Caki2 (cell line): ENCODE data around the gene GNRH2. TPM values are rescaled to one million over a fixed set of nuclear protein-coding genes. Genes with fewer than 3 reads are reported as not detected.
"Not testable (repeated sequence)": the region's sequence is repeated elsewhere in the genome, so short reads cannot be mapped to it uniquely, and the experiment has no call there.

Experiments
- DNase-seq: peaks from one replicate; pipeline ENCODE4 v3.0.0-alpha.2; 2015; ENCODE audit warnings: low read depth
- in situ Hi-C: cut with HindIII; loops from 2 replicates; pipeline ENCODE4 v1.10.0; 2016; ENCODE audit warnings: low sequenced_read_pairs, low pct_unique_long_range_greater_than_20kb, mixed read lengths
- total RNA-seq: library from RNA; depleted of rRNA; stranded (reverse); fragments of >200 nt; shearing (Covaris generic); gene quantifications from 2 replicates; pipeline ENCODE4 v1.2.3, GENCODE V29; 2014; ENCODE audit warnings: low replicate concordance

GNRH2 gene
- total RNA-seq, 1 experiment from 2014 or later, result not detected

DNA sequence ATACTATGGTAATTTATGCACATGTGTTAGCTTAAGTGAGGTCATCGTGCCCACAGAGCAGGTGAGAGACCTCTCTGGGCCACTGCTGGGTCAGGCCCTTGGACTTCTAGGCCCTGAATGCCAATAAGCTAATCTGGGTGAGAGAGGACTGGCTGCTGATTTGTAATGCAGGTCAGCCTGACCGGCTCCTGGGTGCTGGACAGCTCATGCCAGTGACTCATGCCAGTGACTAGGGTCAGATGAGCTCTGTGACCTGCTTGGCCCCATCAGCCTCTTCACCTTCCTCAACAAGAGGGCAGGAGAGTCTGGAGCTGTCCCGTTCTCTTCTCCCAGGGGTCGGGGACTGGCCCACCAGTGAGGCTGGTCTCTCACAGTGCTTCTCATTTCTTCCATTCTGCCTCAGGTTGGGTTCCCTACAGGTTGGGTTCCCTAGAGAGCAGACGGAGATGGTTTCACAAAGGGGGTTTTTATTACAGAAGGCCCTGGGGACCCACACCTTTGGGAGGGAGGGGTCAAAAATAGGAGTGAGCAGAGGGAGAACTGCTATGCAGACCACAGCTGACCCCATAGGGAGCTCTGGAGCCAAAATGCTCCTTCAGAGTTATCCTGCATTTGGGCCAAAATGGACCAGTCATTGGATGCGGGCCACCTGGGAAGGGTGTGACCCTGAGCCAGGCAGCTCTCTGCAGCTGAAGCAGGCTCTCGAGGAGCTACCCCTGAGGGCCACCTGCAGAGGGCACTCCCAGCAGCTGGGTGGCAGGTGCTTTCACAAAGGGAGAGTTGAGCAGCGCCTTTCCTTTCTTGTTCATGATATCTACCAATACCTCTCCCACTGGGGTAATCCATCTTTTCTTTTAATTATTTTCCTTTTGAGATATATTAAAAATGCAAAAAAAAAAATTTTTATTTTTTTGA lies 25.8 kb downstream of the GNRH2 start:
- DNase-seq, result peak; percentile 70
- in situ Hi-C loops, result no loop called here

- in situ Hi-C loops, result no loop called here
Observed at GRCh38 chr20:3070725-3071124, 27.3 kb downstream of the GNRH2 start.

DNA sequence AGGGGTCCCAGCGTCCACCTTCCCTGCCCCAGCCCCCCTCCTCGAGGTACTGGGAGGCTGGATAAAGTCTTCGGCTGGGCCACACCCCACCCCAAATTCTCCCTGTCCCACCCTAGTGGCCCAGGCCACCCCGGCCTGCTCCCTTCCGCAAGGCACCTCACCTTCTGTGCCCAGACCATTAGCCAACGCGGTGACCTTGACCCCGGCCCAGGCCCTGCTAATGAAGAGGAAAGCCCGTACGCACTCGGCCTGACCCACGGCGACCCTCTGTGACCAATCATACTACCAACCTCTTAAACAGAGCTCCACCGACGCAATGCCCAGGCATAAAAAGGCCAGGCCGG lies 27.8 kb downstream of the GNRH2 start:
- no peak for DNase-seq
- in situ Hi-C loops, result no loop called here

More at GRCh38 chr20:3070725-3071124, 27.3 kb downstream of the GNRH2 start:
- DNase-seq, result no peak

GRCh38 chr20:3071610-3072529 lies 28.4 kb downstream of the GNRH2 start, which contains the start of gene OXT:
Gene OXT, plus strand, starts transcription at chr20:3071620. Its CDS starts 36 bp downstream, at chr20:3071656.
- DNase-seq, result no peak
- in situ Hi-C loops, result no loop called here

- no peak for DNase-seq
- in situ Hi-C loops, result no loop called here
Observed at GRCh38 chr20:3072530-3073250, 29.3 kb downstream of the GNRH2 start.

DNA sequence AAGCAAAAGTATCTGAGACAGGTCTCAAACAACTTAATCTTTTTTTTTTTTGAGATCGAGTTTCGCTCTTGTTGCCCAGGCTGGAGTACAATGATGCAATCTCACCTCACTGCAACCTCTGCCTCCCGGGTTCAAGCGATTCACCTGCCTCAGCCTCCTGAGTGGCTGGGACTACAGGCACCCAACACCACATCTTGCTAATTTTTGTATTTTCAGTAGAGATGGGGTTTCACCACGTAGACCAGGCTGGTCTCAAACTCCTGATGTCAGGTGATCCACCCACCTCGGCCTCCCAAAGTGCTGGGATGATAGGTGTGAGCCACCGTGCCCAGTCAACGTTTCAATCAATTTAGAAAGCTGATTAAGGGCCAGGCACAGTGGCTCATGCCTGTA lies 29.8 kb downstream of the GNRH2 start:
- DNase-seq, in situ Hi-C loops: not testable (repeated sequence)

- no peak for DNase-seq
- in situ Hi-C loops, result no loop called here
Observed at GRCh38 chr20:3074812-3075211, 31.4 kb downstream of the GNRH2 start.

DNA sequence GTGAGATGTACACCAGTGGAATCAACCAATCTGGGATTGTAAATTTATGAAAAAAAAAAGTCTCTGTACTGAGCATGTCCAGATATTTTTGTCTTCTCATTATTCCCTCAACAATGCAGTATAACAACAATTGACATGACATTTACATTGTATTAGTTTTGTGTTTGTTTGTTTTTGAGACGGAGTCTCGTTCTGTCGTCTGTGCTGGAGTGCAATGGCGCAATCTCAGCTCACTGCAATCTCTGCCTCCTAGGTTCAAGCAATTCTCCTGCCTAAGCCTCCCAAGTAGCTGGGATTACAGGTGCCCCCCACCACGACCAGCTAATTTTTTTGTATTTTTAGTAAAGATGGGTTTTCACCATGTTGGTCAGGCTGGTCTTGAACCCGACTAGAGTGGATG lies 31.9 kb downstream of the GNRH2 start:
- DNase-seq, in situ Hi-C loops: not testable (repeated sequence)

GRCh38 chr20:3077618-3078134 lies 34.3 kb downstream of the GNRH2 start:
- no peak for DNase-seq
- in situ Hi-C loops, result no loop called here

DNA sequence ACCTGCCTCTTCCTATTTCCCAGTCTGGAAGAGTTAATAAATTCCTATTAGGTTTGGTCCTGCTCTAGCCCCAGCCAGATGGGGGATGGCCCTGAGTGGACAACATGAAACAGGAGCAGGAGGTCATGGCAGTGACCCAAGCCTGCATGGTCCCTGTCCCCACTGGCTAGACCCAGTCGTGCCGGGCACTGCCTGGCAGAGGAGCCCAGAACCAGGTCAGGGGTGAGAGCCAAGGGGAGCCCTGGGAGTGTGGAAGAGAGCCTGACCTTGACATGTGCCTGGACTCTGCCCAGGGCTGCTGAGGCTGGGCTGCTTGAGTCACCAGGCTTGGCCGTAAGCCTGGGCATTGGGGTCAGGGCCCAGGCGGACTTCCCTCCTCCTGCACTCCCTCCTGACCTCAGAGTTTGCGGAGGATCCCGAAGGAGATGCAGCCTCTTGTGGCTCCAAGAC lies 37.5 kb downstream of the GNRH2 start:
- in situ Hi-C loops, result no loop called here
- no peak for DNase-seq

GRCh38 chr20:3081641-3082040 lies 38.2 kb downstream of the GNRH2 start:
- DNase-seq, result no peak
- in situ Hi-C loops, result no loop called here

DNA sequence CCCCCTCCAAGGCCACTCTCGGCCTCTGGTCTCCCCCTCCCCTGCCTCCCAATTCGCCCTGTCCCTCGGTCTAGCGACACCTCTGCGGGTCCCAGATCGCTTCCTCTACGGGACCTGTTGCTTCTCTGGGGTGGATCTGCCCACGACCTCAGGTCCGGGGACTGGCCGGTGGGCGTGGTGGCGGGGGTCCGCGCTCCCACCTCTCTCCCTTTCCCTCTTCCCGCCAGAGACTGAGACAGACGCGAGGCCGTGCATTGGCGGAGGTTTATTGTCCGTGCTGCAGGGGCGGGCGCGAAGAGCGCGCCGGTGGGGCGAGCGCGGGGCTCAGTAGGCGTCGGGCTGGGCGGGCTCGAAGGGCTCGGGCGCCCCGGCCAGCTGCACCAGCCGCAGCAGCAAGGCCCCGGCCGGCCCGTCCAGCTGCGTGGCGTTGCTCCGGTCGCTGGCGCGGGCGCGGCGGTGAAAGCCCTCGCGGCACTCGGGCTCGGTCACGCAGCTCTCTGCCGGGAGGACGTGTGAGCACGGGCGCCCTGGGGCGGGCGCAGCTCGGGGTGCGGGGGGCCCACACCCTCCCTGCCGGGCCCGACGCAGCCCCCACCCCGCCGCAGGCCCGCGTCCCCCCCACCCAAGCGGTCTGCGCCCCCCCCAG lies 39.0 kb downstream of the GNRH2 start:
- in situ Hi-C loops, result no loop called here

GRCh38 chr20:3082955-3083952 lies 39.8 kb downstream of the GNRH2 start:
- in situ Hi-C loops, result no loop called here
- no peak for DNase-seq

More for the DNA sequence above, 39.0 kb downstream of the GNRH2 start:
- DNase-seq, result no peak

DNA sequence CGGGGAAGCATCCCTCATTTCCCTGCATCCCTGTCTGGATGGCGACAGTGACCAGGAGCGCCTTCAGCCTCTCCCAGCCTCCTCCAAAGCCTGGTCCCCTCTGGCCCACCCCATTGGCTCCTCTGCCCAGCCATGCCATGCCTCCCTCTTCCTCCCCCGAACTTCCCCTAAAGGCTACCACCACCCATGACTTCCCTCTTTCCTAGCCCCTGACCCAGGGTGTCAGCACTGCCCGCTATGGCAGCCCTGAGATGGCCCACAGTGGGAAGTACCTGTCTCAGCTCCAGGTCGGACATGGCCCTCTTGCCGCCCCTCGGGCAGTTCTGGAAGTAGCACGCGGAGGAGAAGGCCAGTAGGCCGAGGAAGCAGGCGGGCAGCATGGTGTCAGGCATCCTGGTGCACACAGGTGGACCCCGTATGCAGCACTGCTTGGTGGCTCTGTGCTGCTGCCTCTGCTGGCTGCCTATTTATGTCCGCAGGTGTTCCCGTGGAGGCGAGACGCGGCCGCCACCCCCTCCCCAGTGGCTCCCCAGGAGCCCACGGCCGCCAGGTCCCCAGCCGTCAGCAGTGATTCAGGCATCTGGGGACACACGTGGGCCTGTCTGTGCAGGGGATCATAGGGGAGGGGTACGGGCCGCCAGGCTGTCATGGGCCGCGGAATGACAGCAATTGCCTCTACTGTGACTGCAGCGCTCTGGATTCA lies 41.0 kb downstream of the GNRH2 start, which contains the start of gene AVP:
Gene AVP, minus strand, starts transcription at position 442 of the 703 bp plus-strand sequence. Its CDS starts 50 bp downstream, at position 392.
- DNase-seq, result no peak
- in situ Hi-C loops, result no loop called here

GRCh38 chr20:3084986-3085360 lies 41.6 kb downstream of the GNRH2 start:
- DNase-seq, result no peak
- in situ Hi-C loops, result no loop called here

DNA sequence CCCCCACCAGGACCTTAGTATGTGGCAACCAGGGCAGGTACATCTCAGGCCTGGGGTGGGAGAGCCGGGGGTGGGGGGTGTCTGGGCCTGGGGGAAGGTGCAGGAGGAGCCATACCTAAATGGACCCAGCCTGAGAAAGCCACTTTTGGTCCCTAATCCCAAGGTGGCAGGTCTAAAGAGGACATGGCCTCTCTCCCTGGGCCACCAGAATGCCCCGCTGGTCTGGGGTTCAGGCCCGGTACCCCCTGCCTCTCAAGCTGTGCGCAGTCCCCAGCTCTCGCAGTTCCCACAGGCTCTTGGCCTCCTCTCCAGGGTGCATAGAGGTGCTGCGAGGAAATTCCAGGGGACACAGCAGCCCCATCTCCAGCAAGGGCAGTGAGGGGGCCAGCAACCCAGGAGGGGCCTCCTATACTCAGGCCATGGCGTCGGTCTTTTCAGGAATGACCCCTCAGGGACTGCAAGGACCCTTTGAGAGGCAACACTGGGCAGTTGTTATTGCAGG lies 42.2 kb downstream of the GNRH2 start:
- no peak for DNase-seq
- in situ Hi-C loops, result no loop called here
